ENCODE results near the gene MAGEA12.
"Not testable (repeated sequence)": the region's sequence is repeated elsewhere in the genome, so short reads cannot be mapped to it uniquely, and the experiment has no call there.

The MAGEA12 gene, protein sequence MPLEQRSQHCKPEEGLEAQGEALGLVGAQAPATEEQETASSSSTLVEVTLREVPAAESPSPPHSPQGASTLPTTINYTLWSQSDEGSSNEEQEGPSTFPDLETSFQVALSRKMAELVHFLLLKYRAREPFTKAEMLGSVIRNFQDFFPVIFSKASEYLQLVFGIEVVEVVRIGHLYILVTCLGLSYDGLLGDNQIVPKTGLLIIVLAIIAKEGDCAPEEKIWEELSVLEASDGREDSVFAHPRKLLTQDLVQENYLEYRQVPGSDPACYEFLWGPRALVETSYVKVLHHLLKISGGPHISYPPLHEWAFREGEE

DNA sequence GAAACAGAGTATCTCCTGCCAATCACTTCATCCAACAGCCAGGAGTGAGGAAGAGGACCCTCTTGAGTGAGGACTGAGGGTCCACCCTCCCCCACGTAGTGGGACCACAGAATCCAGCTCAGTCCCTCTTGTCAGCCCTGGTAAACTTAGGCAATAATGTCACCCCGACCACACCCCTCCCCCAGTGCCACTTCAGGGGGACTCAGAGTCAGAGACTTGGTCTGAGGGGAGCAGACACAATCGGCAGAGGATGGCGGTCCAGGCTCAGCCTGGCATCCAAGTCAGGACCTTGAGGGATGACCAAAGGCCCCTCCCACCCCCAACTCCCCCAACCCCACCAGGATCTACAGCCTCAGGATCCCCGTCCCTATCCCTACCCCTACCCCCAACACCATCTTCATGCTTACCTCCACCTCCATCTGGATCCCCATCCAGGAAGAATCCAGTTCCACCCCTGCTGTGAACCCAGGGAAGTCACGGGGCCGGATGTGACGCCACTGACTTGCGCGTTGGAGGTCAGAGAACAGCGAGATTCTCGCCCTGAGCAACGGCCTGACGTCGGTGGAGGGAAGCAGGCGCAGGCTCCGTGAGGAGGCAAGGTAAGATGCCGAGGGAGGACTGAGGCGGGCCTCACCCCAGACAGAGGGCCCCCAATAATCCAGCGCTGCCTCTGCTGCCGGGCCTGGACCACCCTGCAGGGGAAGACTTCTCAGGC is at the start of gene MAGEA12, which contains the start of gene CSAG1:
MAGEA12 (plus strand) TSS at position 497 of the 715 bp plus-strand sequence. CDS start 2,405 bp downstream, outside the sequence.
CSAG1 (minus strand) TSS at position 461 of the 715 bp plus-strand sequence. CDS start 1,261 bp downstream, outside the sequence.
- peak; percentile 48 to 73 for DNase-seq

DNA sequence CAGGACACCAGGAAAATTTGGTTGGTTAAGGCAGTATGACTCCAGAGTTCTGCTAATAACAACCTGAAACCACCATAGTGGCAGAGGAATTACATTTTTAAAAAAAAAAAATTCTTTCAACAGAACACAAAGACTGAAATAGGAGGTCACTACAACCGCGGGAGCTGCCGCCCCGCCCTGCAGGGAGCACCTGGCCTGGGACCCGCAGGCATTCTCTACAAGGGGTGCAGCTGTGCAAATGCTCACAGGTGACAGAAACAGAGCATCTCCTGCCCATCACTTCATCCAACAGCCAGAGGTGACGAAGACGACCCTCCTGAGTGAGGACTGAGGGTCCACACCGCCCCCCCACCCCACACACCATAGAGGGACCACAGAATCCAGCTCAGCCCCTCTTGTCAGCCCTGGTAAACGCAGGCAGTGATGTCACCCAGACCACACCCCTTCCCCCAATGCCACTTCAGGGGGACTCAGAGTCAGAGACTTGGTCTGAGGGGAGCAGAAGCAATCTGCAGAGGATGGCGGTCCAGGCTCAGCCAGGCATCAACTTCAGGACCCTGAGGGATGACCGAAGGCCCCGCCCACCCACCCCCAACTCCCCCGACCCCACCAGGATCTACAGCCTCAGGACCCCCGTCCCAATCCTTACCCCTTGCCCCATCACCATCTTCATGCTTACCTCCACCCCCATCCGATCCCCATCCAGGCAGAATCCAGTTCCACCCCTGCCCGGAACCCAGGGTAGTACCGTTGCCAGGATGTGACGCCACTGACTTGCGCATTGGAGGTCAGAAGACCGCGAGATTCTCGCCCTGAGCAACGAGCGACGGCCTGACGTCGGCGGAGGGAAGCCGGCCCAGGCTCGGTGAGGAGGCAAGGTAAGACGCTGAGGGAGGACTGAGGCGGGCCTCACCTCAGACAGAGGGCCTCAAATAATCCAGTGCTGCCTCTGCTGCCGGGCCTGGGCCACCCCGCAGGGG is 35.3 kb upstream of the MAGEA12 start, which contains the start of gene MAGEA3:
MAGEA3 (plus strand) TSS at position 843 of the 980 bp plus-strand sequence. CDS start 2,039 bp downstream, outside the sequence.
- not testable (repeated sequence) for DNase-seq

DNA sequence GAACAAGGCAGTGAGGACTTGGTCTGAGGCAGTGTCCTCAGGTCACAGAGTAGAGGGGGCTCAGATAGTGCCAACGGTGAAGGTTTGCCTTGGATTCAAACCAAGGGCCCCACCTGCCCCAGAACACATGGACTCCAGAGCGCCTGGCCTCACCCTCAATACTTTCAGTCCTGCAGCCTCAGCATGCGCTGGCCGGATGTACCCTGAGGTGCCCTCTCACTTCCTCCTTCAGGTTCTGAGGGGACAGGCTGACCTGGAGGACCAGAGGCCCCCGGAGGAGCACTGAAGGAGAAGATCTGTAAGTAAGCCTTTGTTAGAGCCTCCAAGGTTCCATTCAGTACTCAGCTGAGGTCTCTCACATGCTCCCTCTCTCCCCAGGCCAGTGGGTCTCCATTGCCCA is 33.2 kb upstream of the MAGEA12 start:
- not testable (repeated sequence) for DNase-seq

DNA sequence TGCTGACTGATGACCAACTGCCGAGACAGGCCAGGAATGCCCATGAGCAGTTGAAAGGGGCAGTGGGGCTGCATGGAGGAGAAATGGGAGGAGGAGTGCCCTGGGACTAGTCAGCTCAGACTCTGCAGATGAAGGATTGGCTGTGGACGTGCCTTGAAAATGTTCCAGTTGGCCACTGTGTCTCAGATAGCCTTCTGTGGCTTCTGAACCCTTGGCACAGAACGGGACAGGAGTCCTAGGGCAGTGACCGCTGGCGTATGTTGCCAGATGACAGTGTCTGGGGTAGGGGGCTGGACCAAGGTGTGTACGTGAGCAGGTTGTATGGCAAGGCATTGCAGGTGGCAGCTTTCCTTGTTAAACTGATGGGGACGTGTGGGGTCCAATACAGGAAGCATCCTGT is 27.1 kb upstream of the MAGEA12 start:
- DNase-seq = not testable (repeated sequence)

DNA sequence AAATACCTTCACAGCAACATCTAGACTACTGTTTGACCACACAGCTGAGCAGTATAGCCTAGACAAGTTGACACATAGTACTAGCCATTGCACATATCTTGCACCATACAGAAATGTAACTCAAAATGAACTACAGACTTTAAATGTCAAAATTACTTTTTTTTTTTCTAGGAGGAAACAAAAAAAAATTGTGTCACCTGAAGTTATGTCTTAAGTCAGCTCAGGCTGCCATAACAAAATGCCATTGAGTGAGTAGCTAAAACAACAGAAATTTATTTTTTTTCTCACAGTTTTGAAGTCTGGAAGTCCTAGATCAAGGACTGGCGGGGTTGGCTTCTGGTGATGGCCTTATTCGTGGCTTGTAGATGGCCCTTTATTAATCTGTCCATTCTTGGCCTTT is 24.4 kb upstream of the MAGEA12 start, which contains the start of gene CSAG2:
CSAG2 (minus strand) TSS at position 101 of the 400 bp plus-strand sequence. CDS start 161 bp downstream, outside the sequence.
- not testable (repeated sequence) for DNase-seq

DNA sequence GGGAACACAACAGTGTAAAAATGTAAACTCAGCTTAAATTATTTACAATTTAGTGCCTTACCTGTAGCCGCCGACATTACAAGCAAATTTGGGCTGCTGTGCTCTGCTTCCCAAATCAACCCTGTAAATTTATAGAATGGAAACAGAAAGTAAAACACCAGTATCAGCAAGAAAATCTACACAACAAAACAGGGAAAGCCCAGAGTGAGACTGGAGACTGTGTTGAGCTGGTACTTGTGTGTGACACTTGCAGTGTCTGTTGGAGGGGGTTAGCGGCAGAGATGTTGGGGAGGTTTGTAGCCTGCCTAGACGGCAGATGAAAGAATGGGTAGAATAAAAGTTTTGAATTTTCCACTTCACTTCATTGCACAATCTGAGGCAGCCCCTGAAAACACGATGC is 20.4 kb upstream of the MAGEA12 start:
- DNase-seq = not testable (repeated sequence)

DNA sequence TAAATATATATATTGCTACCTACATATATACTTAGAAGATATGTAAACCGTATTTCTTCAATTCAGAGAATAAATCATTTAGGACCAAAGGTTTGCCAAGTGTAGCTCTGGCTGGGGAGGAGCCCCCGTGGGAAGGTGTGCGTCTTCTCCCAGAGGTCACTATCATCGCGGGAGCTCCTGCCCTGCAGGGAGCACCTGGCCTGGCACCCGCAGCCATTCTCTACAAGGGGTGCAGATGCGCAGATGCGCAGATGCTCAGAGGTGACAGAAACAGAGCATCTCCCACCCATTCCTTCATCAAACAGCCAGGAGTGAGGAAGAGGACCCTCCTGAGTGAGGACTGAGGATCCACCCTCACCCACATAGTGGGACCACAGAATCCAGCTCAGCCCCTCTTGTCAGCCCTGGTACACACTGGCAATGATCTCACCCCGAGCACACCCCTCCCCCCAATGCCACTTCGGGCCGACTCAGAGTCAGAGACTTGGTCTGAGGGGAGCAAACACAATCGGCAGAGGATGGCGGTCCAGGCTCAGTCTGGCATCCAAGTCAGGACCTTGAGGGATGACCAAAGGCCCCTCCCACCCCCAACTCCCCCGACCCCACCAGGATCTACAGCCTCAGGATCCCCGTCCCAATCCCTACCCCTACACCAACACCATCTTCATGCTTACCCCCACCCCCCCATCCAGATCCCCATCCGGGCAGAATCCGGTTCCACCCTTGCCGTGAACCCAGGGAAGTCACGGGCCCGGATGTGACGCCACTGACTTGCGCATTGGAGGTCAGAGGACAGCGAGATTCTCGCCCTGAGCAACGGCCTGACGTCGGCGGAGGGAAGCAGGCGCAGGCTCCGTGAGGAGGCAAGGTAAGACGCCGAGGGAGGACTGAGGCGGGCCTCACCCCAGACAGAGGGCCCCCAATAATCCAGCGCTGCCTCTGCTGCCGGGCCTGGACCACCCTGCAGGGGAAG is 19.5 kb upstream of the MAGEA12 start, which contains the start of gene MAGEA2B:
MAGEA2B (plus strand) TSS at position 814 of the 973 bp plus-strand sequence. CDS start 2,479 bp downstream, outside the sequence.
- DNase-seq = not testable (repeated sequence)

DNA sequence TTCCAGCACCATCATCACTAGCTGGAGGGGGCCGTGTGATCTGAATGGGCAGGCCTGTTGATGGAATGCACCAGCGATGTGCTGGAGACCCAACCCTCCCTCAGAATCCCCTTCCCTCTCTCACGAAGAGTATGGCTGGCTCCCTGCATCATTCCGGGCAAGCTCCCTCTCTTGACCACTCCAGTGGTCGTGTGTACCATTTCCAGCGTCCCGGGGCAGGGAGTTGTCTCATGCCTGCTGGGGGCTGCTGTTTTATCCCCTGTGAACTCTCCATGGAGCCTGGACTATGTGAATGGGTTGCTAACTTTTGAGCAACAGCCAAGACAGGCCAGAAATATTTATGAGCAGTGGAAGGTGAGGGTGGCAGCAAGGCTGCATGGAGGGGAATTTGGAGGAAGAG is 8.1 kb upstream of the MAGEA12 start:
- DNase-seq = no peak

DNA sequence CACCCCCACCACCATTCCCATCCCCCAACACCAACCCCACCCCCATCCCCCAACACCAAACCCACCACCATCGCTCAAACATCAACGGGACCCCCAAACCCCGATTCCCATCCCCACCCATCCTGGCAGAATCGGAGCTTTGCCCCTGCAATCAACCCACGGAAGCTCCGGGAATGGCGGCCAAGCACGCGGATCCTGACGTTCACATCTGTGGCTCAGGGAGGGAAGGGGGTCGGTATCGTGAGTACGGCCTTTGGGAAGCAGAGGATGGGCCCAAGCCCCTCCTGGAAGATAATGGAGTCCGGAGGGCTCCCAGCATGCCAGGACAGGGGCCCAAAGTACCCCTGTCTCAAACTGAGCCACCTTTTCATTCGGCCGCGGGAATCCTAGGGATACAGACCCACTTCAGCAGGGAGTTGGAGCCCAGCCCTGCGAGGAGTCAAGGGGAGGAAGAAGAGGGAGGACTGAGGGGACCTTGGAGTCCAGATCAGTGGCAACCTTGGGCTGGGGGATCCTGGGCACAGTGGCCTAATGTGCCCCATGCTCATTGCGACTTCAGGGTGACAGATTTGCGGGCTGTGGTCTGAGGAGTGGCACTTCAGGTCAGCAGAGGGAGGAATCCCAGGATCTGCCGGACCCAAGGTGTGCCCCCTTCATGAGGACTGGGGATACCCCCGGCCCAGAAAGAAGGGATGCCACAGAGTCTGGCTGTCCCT is 744 bp downstream of the MAGEA12 start:
- DNase-seq = not testable (repeated sequence)

DNA sequence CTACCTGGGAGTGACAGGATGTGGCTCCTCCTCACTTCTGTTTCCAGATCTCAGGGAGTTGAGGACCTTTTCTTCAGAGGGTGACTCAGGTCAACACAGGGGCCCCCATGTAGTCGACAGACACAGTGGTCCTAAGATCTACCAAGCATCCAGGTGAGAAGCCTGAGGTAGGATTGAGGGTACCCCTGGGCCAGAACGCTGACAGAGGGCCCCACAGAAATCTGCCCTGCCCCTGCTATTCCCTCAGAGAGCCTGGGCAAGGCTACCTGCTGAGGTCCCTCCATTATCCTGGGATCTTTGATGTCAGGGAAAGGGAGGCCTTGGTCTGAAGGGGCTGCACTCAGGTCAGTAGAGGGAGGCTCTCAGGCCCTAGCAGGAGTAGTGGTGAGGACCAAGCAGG is 1.5 kb downstream of the MAGEA12 start:
- no peak for DNase-seq

DNA sequence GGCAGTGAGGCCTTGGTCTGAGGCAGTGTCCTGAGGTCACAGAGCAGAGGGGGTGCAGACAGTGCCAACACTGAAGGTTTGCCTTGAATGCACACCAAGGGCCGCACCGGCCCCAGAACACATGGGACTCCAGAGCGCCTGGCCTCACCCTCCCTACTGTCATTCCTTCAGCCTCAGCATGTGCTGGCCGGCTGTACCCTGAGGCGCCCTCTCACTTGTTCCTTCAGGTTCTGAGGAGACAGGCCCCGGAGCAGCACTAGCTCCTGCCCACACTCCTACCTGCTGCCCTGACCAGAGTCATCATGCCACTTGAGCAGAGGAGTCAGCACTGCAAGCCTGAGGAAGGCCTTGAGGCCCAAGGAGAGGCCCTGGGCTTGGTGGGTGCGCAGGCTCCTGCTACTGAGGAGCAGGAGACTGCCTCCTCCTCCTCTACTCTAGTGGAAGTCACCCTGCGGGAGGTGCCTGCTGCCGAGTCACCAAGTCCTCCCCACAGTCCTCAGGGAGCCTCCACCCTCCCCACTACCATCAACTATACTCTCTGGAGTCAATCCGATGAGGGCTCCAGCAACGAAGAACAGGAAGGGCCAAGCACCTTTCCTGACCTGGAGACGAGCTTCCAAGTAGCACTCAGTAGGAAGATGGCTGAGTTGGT is 2.4 kb downstream of the MAGEA12 start:
- DNase-seq = no peak

DNA sequence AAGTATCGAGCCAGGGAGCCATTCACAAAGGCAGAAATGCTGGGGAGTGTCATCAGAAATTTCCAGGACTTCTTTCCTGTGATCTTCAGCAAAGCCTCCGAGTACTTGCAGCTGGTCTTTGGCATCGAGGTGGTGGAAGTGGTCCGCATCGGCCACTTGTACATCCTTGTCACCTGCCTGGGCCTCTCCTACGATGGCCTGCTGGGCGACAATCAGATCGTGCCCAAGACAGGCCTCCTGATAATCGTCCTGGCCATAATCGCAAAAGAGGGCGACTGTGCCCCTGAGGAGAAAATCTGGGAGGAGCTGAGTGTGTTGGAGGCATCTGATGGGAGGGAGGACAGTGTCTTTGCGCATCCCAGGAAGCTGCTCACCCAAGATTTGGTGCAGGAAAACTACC is 3.0 kb downstream of the MAGEA12 start:
- DNase-seq = not testable (repeated sequence)

DNA sequence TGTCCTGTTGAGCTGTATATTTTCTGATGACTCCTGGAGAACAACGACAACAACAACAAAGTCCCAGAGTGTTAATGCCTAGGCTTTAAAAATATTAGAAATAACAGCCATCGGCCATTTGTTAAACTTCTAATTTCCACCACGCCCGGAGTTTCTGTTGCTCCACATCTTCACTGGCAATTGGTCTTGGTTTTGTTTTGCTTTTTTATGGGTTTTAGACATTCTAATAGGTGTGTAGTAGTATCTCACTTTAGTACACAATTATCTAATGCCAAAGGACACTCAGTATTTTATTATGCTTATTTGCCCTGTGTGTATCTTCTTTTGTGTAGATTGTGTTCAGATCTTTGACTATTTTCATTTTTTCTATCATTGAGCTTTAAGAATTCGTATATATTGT is 5.0 kb downstream of the MAGEA12 start:
- DNase-seq = no peak

DNA sequence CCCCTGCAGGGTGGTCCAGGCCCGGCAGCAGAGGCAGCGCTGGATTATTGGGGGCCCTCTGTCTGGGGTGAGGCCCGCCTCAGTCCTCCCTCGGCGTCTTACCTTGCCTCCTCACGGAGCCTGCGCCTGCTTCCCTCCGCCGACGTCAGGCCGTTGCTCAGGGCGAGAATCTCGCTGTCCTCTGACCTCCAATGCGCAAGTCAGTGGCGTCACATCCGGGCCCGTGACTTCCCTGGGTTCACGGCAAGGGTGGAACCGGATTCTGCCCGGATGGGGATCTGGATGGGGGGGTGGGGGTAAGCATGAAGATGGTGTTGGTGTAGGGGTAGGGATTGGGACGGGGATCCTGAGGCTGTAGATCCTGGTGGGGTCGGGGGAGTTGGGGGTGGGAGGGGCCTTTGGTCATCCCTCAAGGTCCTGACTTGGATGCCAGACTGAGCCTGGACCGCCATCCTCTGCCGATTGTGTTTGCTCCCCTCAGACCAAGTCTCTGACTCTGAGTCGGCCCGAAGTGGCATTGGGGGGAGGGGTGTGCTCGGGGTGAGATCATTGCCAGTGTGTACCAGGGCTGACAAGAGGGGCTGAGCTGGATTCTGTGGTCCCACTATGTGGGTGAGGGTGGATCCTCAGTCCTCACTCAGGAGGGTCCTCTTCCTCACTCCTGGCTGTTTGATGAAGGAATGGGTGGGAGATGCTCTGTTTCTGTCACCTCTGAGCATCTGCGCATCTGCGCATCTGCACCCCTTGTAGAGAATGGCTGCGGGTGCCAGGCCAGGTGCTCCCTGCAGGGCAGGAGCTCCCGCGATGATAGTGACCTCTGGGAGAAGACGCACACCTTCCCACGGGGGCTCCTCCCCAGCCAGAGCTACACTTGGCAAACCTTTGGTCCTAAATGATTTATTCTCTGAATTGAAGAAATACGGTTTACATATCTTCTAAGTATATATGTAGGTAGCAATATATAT is 20.4 kb downstream of the MAGEA12 start, which contains the start of gene MAGEA2:
MAGEA2 (minus strand) TSS at position 157 of the 965 bp plus-strand sequence. CDS start 2,479 bp downstream, outside the sequence.
- DNase-seq = not testable (repeated sequence)

DNA sequence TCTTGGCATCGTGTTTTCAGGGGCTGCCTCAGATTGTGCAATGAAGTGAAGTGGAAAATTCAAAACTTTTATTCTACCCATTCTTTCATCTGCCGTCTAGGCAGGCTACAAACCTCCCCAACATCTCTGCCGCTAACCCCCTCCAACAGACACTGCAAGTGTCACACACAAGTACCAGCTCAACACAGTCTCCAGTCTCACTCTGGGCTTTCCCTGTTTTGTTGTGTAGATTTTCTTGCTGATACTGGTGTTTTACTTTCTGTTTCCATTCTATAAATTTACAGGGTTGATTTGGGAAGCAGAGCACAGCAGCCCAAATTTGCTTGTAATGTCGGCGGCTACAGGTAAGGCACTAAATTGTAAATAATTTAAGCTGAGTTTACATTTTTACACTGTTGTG is 21.3 kb downstream of the MAGEA12 start:
- DNase-seq = not testable (repeated sequence)

DNA sequence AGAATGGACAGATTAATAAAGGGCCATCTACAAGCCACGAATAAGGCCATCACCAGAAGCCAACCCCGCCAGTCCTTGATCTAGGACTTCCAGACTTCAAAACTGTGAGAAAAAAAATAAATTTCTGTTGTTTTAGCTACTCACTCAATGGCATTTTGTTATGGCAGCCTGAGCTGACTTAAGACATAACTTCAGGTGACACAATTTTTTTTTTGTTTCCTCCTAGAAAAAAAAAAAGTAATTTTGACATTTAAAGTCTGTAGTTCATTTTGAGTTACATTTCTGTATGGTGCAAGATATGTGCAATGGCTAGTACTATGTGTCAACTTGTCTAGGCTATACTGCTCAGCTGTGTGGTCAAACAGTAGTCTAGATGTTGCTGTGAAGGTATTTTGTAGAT is 25.4 kb downstream of the MAGEA12 start, which contains the start of gene CSAG3:
CSAG3 (plus strand) TSS at position 301 of the 400 bp plus-strand sequence.
- not testable (repeated sequence) for DNase-seq

DNA sequence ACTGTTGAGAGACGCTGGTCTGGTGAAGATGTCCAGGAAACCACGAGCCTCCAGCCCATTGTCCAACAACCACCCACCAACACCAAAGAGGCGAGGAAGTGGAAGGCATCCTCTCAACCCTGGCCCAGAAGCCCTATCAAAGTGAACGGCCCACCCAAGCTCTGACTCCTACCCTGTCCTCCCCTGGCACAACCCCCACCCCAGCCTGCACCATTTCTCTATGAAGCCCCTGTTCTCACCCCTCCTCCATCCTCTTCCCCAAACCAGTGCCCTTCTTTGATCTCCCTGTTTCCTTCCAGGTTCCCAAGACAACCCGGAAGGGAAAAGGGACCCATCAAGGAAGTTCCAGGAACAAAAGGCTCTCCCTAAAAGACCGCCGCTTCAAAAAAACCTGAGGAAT is 26.0 kb downstream of the MAGEA12 start:
- DNase-seq = not testable (repeated sequence)

DNA sequence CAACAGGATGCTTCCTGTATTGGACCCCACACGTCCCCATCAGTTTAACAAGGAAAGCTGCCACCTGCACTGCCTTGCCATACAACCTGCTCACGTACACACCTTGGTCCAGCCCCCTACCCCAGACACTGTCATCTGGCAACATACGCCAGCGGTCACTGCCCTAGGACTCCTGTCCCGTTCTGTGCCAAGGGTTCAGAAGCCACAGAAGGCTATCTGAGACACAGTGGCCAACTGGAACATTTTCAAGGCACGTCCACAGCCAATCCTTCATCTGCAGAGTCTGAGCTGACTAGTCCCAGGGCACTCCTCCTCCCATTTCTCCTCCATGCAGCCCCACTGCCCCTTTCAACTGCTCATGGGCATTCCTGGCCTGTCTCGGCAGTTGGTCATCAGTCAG is 28.0 kb downstream of the MAGEA12 start:
- DNase-seq = not testable (repeated sequence)
